Mesodermal cell (in vitro differentiated cells): Measurements from ENCODE around the gene THAP8. TPM values are rescaled to one million over a fixed set of nuclear protein-coding genes. Genes with fewer than 3 reads are reported as not detected.

Source experiments
- H3K27ac ChIP-seq: 2 replicates; pipeline ENCODE4 v1.7.0; 2013; ENCODE audit warnings: mild to moderate bottlenecking, low read depth, low read length, moderate library complexity; ENCODE audit not compliant: severe bottlenecking
- H3K36me3 ChIP-seq: 2 replicates; pipeline ENCODE4 v1.7.1; 2013; ENCODE audit warnings: mild to moderate bottlenecking, low read length, moderate library complexity; ENCODE audit not compliant: control insufficient read depth, insufficient read depth
- H3K4me1 ChIP-seq: one replicate; pipeline ENCODE4 v1.7.1; 2013; ENCODE audit warnings: mild to moderate bottlenecking, low read length; ENCODE audit not compliant: insufficient read depth, control insufficient read depth, poor library complexity, severe bottlenecking
- H3K4me3 ChIP-seq: 2 replicates; pipeline ENCODE4 v1.7.0; 2013; ENCODE audit warnings: low read length, control low read depth, mild to moderate bottlenecking; ENCODE audit not compliant: insufficient read depth, poor library complexity, severe bottlenecking; ENCODE audit errors: extremely low read depth
- H3K9me3 ChIP-seq: 2 replicates; pipeline ENCODE4 v1.7.1; 2013; ENCODE audit warnings: mild to moderate bottlenecking, low read length, moderate library complexity; ENCODE audit not compliant: control insufficient read depth
- WGBS, 2 experiments: methylation state at CpG; one replicate each; pipeline ENCODE4 v1.1.5; 2013; ENCODE audit warnings: missing lambda C conversion rate in 2 of 2; ENCODE audit not compliant: insufficient coverage in 2 of 2; 5-methylcytosine and 5-hydroxymethylcytosine counted together
- polyA plus RNA-seq, 2 experiments: library from polyadenylated mRNA; stranded (reverse); fragments of 50-300 nt; gene quantifications; one replicate each; pipeline ENCODE4 v1.2.3, GENCODE V29; 2013

Gene THAP8, protein sequence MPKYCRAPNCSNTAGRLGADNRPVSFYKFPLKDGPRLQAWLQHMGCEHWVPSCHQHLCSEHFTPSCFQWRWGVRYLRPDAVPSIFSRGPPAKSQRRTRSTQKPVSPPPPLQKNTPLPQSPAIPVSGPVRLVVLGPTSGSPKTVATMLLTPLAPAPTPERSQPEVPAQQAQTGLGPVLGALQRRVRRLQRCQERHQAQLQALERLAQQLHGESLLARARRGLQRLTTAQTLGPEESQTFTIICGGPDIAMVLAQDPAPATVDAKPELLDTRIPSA
- 5.6 TPM for polyA plus RNA-seq (2013, experiment 1 of 2)
- 6.3 TPM for polyA plus RNA-seq (2013, experiment 2 of 2)

DNA sequence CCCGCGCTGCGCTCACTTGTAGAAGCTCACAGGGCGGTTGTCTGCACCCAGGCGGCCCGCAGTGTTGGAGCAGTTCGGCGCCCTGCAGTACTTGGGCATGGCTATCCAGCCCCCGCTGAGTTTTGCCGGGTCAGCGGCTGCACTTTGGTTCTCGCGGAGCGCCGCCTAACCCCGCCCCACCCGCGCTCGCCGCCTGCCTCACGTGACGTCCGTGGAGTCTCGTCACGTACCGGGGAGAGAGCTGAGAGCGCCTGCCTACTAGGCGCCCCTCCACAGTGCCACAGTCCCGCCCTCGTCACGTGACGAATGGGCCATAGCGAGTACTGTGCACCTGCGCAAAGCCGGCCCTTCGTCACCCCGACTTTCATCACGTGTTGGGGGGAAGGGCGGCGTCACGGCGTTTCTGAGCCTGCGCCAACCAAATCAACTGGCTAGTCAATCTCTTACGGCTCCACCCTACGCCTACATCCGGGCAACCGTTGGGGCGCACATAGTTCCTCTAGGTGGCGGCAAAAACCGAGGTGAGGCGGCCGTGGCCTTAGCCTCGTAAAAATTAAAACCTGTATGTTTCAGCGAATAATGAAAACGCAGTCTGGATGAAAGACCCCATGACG lies at the start of gene THAP8:
THAP8 (minus strand) TSS at position 167 of the 614 bp plus-strand sequence; CDS start at position 99, 68 bp downstream.
- peak within 1 kb of the TSS; percentile 83 for H3K4me3 ChIP-seq
- 0 to 1% methylated on average over 46 to 52 of the region's 56 CpGs for WGBS, 2 experiments
- peaks cover 19% of the 10 kb centered on the region for H3K36me3 ChIP-seq

DNA sequence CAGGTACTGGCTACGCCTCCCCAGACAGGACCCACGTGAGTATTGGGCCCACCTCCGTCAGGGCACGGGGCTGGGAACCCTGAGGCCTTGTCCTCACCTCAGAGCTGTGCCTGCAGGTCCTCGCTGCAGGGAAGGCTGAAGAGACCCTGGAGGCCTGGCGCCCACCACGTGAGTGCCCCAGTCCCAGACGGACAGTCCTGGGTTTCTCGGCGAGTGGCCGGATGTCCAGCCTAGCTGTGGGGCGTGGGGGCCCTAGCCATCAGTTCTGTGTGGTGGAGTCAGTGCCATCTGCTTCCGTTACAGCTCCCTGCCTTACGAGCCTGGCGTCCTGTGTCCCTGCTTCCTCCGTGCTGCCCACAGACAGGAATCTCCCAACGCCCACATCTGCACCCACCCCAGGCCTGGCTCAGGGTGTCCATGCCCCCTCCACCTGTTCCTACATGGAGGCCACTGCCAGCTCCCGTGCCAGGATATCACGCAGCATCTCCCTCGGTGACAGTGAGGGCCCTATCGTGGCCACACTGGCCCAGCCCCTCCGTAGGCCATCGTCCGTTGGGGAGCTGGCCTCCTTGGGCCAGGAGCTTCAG lies 49.0 kb upstream of the THAP8 start:
- Histone ChIP-seq H3K36me3 (peaks cover 61% of the 10 kb centered on the region), H3K4me1 (no peaks in the 10 kb centered on the region), H3K27ac (no peak overlapping the region), H3K4me3 (no peak overlapping the region), H3K9me3 (no peaks in the 10 kb centered on the region)
- WGBS, 2 experiments = 94 to 97% methylated on average over 23 to 24 of the region's 24 CpGs

More for the DNA sequence above, at the start of gene THAP8:
- Histone ChIP-seq H3K27ac (peak within 1 kb of the TSS; percentile 96), H3K9me3 (no peaks in the 10 kb centered on the region), H3K4me1 (peaks cover 9% of the 10 kb centered on the region)

GRCh38 chr19:36101550-36102327 lies 47.7 kb upstream of the THAP8 start:
- Histone ChIP-seq H3K27ac (no peak overlapping the region), H3K4me1 (no peaks in the 10 kb centered on the region), H3K9me3 (no peaks in the 10 kb centered on the region), H3K4me3 (no peak overlapping the region), H3K36me3 (peaks cover 68% of the 10 kb centered on the region)
- 92% methylated on average over 25 to 26 of the region's 27 CpGs for WGBS, 2 experiments

DNA sequence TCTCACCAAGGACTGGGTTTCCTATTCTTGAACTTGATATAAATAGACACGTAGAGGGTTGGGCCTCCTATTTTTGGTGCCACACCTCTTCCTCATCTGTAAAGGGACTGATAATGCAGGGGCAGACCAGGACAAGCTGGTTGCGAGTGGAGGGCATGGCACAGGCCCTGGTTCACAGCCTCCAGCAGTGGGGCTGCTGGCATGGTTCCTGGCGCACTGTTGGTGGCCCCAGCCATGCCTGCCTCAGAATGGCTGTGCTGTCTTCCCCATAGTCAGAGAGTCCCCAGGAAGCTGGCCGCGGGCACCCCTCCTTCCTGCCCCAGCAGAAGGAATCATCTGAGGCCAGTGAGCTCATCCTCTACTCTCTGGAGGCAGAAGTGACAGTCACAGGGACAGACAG lies 46.4 kb upstream of the THAP8 start:
- WGBS, 2 experiments = 94 to 96% methylated on average over 5 of the region's 5 CpGs
- Histone ChIP-seq H3K9me3 (no peaks in the 10 kb centered on the region), H3K36me3 (peaks cover 66% of the 10 kb centered on the region), H3K4me3 (no peak overlapping the region), H3K27ac (no peak overlapping the region), H3K4me1 (no peaks in the 10 kb centered on the region)

DNA sequence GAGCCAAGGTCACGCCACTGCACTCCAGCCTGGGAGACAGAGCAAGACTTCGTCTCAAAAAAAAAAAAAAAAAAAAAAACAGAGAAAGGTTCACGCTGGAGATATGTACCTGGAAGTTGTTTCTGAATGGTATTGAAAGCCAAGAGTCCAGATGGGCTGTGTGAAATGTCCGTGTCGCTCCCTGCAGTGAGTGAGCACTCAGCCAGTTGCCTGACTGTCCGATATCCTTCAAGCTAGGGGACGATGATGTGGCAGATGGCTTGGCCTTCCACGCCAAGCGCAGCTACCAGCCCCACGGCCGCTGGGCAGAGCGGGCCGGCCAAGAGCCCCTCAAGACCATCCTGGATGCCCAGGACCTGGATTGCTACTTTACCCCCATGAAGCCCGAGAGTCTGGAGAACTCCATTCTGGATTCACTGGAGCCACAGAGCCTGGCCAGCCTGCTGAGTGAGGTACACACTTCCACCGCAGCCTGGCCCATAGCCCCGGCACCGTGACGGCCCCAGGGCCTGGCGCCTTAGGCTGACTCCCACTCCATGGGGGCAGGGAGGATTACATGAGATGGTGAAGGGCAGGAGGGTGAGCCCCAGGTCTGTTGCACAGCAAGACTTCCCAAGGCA lies 45.2 kb upstream of the THAP8 start:
- Histone ChIP-seq H3K9me3 (no peaks in the 10 kb centered on the region), H3K4me1 (no peaks in the 10 kb centered on the region), H3K36me3 (peaks cover 68% of the 10 kb centered on the region), H3K27ac (no peak overlapping the region), H3K4me3 (no peak overlapping the region)
- 94 to 96% methylated on average over 17 to 19 of the region's 19 CpGs for WGBS, 2 experiments

GRCh38 chr19:36097036-36097435 lies 43.0 kb upstream of the THAP8 start:
- peaks cover 64% of the 10 kb centered on the region for H3K36me3 ChIP-seq
- H3K4me3 ChIP-seq = no peak overlapping the region
- H3K9me3 ChIP-seq = no peaks in the 10 kb centered on the region
- no peak overlapping the region for H3K27ac ChIP-seq
- no peaks in the 10 kb centered on the region for H3K4me1 ChIP-seq
- 89 to 95% methylated on average over 4 to 5 of the region's 6 CpGs for WGBS, 2 experiments

DNA sequence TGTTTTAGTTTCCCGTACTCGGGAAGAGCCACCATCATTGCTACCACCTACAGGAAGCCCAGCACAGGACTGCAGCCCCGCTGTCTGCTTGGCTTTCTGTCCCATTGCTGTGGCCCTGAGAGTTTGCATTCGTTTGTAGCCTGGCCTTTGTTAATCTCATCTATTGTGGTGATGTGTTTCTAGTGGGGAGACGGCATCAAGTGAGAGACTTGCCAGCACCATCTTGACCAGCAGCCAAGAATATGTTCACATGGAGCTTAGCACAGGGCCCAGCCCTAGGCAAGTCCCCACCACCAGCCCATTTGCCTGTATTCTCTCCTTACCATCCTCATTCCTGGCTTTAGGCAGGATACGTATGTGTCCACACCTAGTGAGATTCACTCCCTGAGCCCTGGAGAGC lies 39.6 kb upstream of the THAP8 start:
- Histone ChIP-seq H3K4me1 (no peaks in the 10 kb centered on the region), H3K4me3 (no peak overlapping the region), H3K9me3 (no peaks in the 10 kb centered on the region), H3K36me3 (peaks cover 72% of the 10 kb centered on the region), H3K27ac (no peak overlapping the region)
- WGBS, 2 experiments = 83 to 100% methylated on average over 1 to 5 of the region's 6 CpGs

DNA sequence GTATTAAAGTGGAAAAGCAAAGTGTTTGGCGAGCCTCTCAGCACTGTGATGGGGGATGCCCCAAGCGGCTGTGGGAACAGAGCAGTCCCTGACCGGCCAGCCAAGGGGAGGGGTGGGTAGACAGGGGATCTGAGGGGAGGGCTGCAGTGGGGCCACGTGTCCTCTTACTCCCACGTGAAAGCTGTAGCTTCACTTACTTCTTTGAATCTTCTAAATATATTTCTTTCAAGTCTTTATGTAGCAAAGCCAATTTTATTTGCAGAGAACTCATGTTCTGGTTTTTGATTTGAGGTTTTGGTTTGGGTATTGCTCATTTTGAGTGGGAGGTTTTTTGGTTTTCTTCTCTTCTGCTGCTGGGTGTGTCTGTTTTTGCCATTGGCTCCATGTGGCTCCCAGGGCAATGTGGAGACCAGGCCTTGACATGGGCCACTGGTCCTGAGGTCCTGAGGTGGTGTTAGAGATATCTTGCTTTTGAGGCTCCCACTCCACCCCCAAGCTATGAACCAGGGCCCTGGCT lies 39.1 kb upstream of the THAP8 start:
- 93 to 100% methylated on average over 2 of the region's 5 CpGs for WGBS, 2 experiments
- Histone ChIP-seq H3K4me3 (no peak overlapping the region), H3K9me3 (no peaks in the 10 kb centered on the region), H3K27ac (no peak overlapping the region), H3K4me1 (no peaks in the 10 kb centered on the region), H3K36me3 (peaks cover 77% of the 10 kb centered on the region)

- Histone ChIP-seq H3K4me3 (no peak overlapping the region), H3K27ac (no peak overlapping the region), H3K9me3 (no peaks in the 10 kb centered on the region), H3K4me1 (no peaks in the 10 kb centered on the region), H3K36me3 (peaks cover 79% of the 10 kb centered on the region)
- 90 to 96% methylated on average over 5 to 7 of the region's 7 CpGs for WGBS, 2 experiments
Observed at GRCh38 chr19:36092566-36092965, 38.5 kb upstream of the THAP8 start.
